ENCODE measurements around the gene PPP1R13B.

DNA sequence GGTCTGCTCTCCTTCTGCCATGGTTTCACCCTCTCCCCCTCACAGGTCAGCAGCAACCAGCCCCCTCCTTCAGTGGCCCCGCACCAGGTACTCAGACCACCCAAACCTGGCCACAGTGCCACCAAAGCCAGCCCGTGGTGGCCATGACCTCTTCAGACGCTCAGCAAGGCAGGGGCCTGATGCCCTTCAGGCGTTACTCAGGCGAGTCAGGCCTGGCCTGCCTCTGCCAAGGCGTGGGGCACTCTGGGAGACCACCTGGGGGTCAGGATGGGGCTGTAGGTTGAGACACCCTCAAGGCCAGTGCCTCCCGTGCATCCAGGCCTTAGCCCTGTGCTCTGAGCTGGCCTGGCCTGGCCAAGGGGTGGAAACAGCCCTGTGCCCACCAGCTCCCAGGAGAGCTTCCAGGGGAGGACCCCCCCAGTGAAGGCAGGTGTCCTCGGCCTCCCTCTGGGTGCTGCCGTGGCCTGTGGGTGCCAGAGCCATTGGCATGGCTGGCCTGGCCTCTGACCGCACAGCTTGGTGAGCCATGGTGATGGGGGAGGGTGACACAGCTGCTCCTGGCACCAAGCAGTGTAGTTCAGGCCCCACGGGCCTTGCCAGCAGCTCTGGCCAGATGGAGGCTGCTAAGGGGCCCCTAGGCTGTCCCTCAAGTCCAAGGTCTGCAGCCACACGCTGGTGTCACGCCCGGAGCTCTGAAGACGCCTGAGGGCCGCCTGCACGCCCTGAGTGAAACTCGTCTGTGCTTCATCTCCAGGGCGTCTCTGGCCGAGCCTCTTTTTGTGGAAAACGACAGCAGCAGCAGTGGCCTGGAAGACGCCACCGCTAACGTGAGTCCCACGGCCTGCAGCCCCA, 147.2 kb downstream of the PPP1R13B start:
- TF ChIP-seq, protein P1, sequence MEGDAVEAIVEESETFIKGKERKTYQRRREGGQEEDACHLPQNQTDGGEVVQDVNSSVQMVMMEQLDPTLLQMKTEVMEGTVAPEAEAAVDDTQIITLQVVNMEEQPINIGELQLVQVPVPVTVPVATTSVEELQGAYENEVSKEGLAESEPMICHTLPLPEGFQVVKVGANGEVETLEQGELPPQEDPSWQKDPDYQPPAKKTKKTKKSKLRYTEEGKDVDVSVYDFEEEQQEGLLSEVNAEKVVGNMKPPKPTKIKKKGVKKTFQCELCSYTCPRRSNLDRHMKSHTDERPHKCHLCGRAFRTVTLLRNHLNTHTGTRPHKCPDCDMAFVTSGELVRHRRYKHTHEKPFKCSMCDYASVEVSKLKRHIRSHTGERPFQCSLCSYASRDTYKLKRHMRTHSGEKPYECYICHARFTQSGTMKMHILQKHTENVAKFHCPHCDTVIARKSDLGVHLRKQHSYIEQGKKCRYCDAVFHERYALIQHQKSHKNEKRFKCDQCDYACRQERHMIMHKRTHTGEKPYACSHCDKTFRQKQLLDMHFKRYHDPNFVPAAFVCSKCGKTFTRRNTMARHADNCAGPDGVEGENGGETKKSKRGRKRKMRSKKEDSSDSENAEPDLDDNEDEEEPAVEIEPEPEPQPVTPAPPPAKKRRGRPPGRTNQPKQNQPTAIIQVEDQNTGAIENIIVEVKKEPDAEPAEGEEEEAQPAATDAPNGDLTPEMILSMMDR (IDR thresholded peaks at IDR 0.05), result no peak
- no peak for TF ChIP-seq POLR2A (IDR thresholded peaks at IDR 0.05)

All from adrenal gland (tissue), 5 donors.